GM23338 (cell line): ENCODE data around the gene HOXA3. TPM values are rescaled to one million over a fixed set of nuclear protein-coding genes. Genes with fewer than 3 reads are reported as not detected.

Source experiments
- ATAC-seq: fragments of 200-7000 bp; cut with Tn5 transposase; 3 replicates; pipeline ENCODE4 v1.9.1; 2020
- DNase-seq: peaks from one replicate; pipeline ENCODE4 v3.0.0-alpha.2; 2015; ENCODE audit warnings: low spot score
- H2AFZ ChIP-seq: fragments of 200-600 bp; sonication (generic); 2 replicates; pipeline ENCODE4 v1.8.0; 2016; ENCODE audit warnings: antibody characterized with exemption, mild to moderate bottlenecking, moderate library complexity
- H3F3A ChIP-seq: fragments of 200-600 bp; sonication (generic); replicated peaks from 2 replicates; pipeline ENCODE4 v1.8.0; 2017; ENCODE audit warnings: antibody characterized with exemption, mixed run types, low read depth
- H3K27ac ChIP-seq: fragments of 200-600 bp; sonication (generic); 2 replicates; pipeline ENCODE4 v1.6.1; 2016; ENCODE audit warnings: low read depth
- H3K27me3 ChIP-seq: fragments of 200-600 bp; sonication (generic); 2 replicates; pipeline ENCODE4 v1.8.0; 2016; ENCODE audit warnings: mild to moderate bottlenecking, mixed run types, moderate library complexity; ENCODE audit not compliant: insufficient read depth
- H3K36me3 ChIP-seq: fragments of 200-600 bp; sonication (generic); 2 replicates; pipeline ENCODE4 v1.8.0; 2016; ENCODE audit warnings: mild to moderate bottlenecking; ENCODE audit not compliant: insufficient read depth
- H3K4me1 ChIP-seq: fragments of 200-600 bp; sonication (generic); 2 replicates; pipeline ENCODE4 v1.8.0; 2016; ENCODE audit warnings: mild to moderate bottlenecking, moderate library complexity; ENCODE audit not compliant: insufficient read depth
- H3K4me2 ChIP-seq: fragments of 200-600 bp; sonication (generic); 2 replicates; pipeline ENCODE4 v1.7.1; 2017; ENCODE audit warnings: mixed run types
- H3K4me3 ChIP-seq: fragments of 200-600 bp; sonication (generic); 2 replicates; pipeline ENCODE4 v1.6.1; 2016; ENCODE audit warnings: mixed run types
- H3K79me2 ChIP-seq: fragments of 200-600 bp; sonication (generic); replicated peaks from 2 replicates; pipeline ENCODE4 v1.8.0; 2017; ENCODE audit warnings: mild to moderate bottlenecking; ENCODE audit not compliant: insufficient read depth
- H3K9me2 ChIP-seq: fragments of 200-600 bp; sonication (generic); 2 replicates; pipeline ENCODE4 v1.8.0; 2017; ENCODE audit not compliant: insufficient read depth
- H4K20me1 ChIP-seq: fragments of 200-600 bp; sonication (generic); replicated peaks from 2 replicates; pipeline ENCODE4 v1.8.0; 2017; ENCODE audit warnings: mild to moderate bottlenecking; ENCODE audit not compliant: insufficient read depth
- H3K27ac Mint-ChIP-seq: 2 replicates; pipeline ENCODE4 v1.8.0; 2020; ENCODE audit warnings: inconsistent platforms, mild to moderate bottlenecking, moderate library complexity, mixed read lengths
- H3K27me3 Mint-ChIP-seq: 3 replicates; pipeline ENCODE4 v1.8.0; 2022; ENCODE audit warnings: low read depth, mild to moderate bottlenecking, moderate library complexity, mixed read lengths, inconsistent platforms; ENCODE audit not compliant: insufficient read depth, poor library complexity
- H3K36me3 Mint-ChIP-seq: 3 replicates; pipeline ENCODE4 v1.8.0; 2021; ENCODE audit warnings: low read depth, mild to moderate bottlenecking, inconsistent platforms, moderate library complexity, mixed read lengths
- H3K4me1 Mint-ChIP-seq: 3 replicates; pipeline ENCODE4 v1.8.0; 2020; ENCODE audit warnings: mild to moderate bottlenecking, inconsistent platforms, mixed read lengths
- H3K4me3 Mint-ChIP-seq: 3 replicates; pipeline ENCODE4 v1.8.0; 2021; ENCODE audit warnings: moderate library complexity, mild to moderate bottlenecking, inconsistent platforms, mixed read lengths
- H3K9me3 Mint-ChIP-seq: 3 replicates; pipeline ENCODE4 v1.8.0; 2020; ENCODE audit warnings: moderate library complexity, mild to moderate bottlenecking, inconsistent platforms, mixed read lengths
- CREB1 ChIP-seq: fragments of 250-450 bp; sonication (Bioruptor Pico); IDR thresholded peaks from 2 replicates; pipeline ENCODE4 v1.5.0; 2020; ENCODE audit warnings: low read depth, mild to moderate bottlenecking, moderate library complexity
- EZH2 ChIP-seq: fragments of 200-600 bp; sonication (generic); IDR thresholded peaks from one replicate; pipeline ENCODE4 v1.8.0; 2017; ENCODE audit warnings: antibody characterized with exemption, mild to moderate bottlenecking, low read depth; ENCODE audit not compliant: unreplicated experiment
- EZH2phosphoT487 ChIP-seq: fragments of 200-600 bp; sonication (generic); IDR thresholded peaks from one replicate; pipeline ENCODE4 v1.8.1; 2018; ENCODE audit warnings: antibody characterized with exemption; ENCODE audit not compliant: unreplicated experiment
- NANOG ChIP-seq: IDR thresholded peaks from 2 replicates; pipeline ENCODE4 v1.6.1; 2016; ENCODE audit warnings: antibody characterized with exemption, borderline replicate concordance
- POLR2AphosphoS5 ChIP-seq: IDR thresholded peaks from 2 replicates; pipeline ENCODE4 v1.6.1; 2016; ENCODE audit warnings: antibody characterized with exemption, low read depth
- STAT1 ChIP-seq: IDR thresholded peaks from one replicate; pipeline ENCODE4 v1.6.1; 2016; ENCODE audit warnings: antibody characterized with exemption; ENCODE audit not compliant: unreplicated experiment
- ZNF114 ChIP-seq: fragments of 250-450 bp; sonication (Bioruptor Pico); IDR thresholded peaks from 2 replicates; pipeline ENCODE4 v1.5.0; 2020; ENCODE audit warnings: mild to moderate bottlenecking, moderate library complexity
- ZNF331 ChIP-seq: fragments of 250-450 bp; sonication (Bioruptor Pico); IDR thresholded peaks from 2 replicates; pipeline ENCODE4 v1.5.0; 2020; ENCODE audit warnings: low read depth, mild to moderate bottlenecking, moderate library complexity
- polyA plus RNA-seq: library from polyadenylated mRNA; unstranded; fragments of >200 nt; fragmentation: Nextera tagmentation; extraction: Ambion mirVana; gene quantifications from 2 replicates; pipeline ENCODE4 v1.2.1, GENCODE V29; 2016
- total RNA-seq: library from RNA; depleted of rRNA; stranded (reverse); fragments of >200 nt; shearing (Covaris generic); gene quantifications from 2 replicates; pipeline ENCODE4 v1.2.3, GENCODE V29; 2014
- TF ChIP-seq, protein P1 (sequence below): IDR thresholded peaks from 2 replicates; pipeline ENCODE4 v1.6.1; 2016; ENCODE audit warnings: antibody characterized with exemption
- TF ChIP-seq, protein P2 (sequence below), 2 experiments: fragments of 200-600 bp in 1 of 2; sonication (generic) in 1 of 2; conservative IDR thresholded peaks; 2 replicates each; pipeline versions ENCODE4 v1.5.1 to v1.6.1; 2016 to 2017; ENCODE audit warnings: antibody characterized with exemption in 2 of 2, low read depth in 2 of 2, mild to moderate bottlenecking in 2 of 2, moderate library complexity in 1 of 2
- TF ChIP-seq, protein P3 (sequence below): IDR thresholded peaks from one replicate; pipeline ENCODE4 v1.6.1; 2018; ENCODE audit warnings: antibody characterized with exemption; ENCODE audit not compliant: unreplicated experiment

HOXA3 gene
- total and polyA plus RNA-seq, 2 experiments from 2014 or later = not detected

DNA sequence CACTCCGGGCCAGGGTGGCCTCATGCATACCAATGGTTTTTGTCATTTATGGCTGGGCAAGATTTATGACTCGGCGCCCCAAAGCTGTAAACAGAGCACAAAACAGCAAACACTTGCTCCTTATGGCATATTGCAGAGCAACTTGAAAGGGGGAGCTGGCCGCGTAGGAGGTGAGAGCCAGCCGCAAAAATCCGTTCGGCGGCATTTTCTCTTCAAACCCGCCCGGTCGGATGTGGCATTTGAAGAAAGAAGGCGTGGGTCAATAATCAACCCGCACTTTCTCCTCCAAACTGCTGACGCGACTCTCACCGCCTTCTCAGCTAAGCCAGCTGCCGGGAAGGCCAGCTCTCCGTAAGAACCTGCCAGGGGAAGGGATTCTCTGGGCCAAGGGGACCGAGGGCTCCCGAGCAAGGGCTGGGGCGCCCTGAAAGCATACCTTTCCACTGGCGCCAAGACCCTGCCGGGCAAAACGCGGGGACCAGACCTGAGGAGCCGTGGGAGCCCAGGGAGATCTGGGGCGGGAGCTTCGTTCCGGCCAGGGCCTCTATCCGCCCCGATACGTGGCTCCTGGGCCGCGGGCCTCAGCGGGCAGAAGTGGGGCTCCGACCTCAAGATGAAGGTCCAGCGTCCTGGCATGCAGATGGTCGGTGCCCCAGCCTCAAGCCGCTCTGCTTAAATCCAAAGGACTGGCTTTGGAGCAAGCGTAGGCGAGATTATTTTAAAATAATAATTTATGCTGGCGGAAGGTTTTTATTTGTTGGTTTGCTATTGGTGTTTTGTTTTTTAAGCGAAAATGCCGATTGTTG, 37.0 kb downstream of the HOXA3 start:
- H3K27ac Mint-ChIP-seq = no peak overlapping the region
- Histone ChIP-seq H3K27me3 (peaks cover 97% of the 10 kb centered on the region), H3K36me3 (no peaks in the 10 kb centered on the region), H4K20me1 (peaks cover 67% of the 10 kb centered on the region), H3K4me1 (peaks cover 31% of the 10 kb centered on the region), H3K27ac (no peak overlapping the region), H3K4me2 (0 out of 2 replicates have a peak overlapping the region, but pooled peaks have one; percentile 36), H3K79me2 (no peaks in the 10 kb centered on the region), H3F3A (peaks cover 46% of the 10 kb centered on the region), H3K4me3 (0 out of 2 replicates have a peak overlapping the region, but pooled peaks have one; percentile 26), H2AFZ (no peak overlapping the region), H3K9me2 (no peaks in the 10 kb centered on the region)
- TF ChIP-seq CREB1 (CRISPR knock-in tag) = no peak
- TF ChIP-seq, protein P1, sequence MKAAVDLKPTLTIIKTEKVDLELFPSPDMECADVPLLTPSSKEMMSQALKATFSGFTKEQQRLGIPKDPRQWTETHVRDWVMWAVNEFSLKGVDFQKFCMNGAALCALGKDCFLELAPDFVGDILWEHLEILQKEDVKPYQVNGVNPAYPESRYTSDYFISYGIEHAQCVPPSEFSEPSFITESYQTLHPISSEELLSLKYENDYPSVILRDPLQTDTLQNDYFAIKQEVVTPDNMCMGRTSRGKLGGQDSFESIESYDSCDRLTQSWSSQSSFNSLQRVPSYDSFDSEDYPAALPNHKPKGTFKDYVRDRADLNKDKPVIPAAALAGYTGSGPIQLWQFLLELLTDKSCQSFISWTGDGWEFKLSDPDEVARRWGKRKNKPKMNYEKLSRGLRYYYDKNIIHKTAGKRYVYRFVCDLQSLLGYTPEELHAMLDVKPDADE = no peak
- TF ChIP-seq, protein P2, sequence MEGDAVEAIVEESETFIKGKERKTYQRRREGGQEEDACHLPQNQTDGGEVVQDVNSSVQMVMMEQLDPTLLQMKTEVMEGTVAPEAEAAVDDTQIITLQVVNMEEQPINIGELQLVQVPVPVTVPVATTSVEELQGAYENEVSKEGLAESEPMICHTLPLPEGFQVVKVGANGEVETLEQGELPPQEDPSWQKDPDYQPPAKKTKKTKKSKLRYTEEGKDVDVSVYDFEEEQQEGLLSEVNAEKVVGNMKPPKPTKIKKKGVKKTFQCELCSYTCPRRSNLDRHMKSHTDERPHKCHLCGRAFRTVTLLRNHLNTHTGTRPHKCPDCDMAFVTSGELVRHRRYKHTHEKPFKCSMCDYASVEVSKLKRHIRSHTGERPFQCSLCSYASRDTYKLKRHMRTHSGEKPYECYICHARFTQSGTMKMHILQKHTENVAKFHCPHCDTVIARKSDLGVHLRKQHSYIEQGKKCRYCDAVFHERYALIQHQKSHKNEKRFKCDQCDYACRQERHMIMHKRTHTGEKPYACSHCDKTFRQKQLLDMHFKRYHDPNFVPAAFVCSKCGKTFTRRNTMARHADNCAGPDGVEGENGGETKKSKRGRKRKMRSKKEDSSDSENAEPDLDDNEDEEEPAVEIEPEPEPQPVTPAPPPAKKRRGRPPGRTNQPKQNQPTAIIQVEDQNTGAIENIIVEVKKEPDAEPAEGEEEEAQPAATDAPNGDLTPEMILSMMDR (conservative IDR thresholded peaks at IDR 0.05; ENCODE audit: low read depth in 2 of 2) = no peak
- TF ChIP-seq EZH2phosphoT487 = peak; percentile 93
- TF ChIP-seq, protein P3, sequence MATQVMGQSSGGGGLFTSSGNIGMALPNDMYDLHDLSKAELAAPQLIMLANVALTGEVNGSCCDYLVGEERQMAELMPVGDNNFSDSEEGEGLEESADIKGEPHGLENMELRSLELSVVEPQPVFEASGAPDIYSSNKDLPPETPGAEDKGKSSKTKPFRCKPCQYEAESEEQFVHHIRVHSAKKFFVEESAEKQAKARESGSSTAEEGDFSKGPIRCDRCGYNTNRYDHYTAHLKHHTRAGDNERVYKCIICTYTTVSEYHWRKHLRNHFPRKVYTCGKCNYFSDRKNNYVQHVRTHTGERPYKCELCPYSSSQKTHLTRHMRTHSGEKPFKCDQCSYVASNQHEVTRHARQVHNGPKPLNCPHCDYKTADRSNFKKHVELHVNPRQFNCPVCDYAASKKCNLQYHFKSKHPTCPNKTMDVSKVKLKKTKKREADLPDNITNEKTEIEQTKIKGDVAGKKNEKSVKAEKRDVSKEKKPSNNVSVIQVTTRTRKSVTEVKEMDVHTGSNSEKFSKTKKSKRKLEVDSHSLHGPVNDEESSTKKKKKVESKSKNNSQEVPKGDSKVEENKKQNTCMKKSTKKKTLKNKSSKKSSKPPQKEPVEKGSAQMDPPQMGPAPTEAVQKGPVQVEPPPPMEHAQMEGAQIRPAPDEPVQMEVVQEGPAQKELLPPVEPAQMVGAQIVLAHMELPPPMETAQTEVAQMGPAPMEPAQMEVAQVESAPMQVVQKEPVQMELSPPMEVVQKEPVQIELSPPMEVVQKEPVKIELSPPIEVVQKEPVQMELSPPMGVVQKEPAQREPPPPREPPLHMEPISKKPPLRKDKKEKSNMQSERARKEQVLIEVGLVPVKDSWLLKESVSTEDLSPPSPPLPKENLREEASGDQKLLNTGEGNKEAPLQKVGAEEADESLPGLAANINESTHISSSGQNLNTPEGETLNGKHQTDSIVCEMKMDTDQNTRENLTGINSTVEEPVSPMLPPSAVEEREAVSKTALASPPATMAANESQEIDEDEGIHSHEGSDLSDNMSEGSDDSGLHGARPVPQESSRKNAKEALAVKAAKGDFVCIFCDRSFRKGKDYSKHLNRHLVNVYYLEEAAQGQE = no peak
- TF ChIP-seq NANOG = no peak
- no peak for TF ChIP-seq POLR2AphosphoS5
- TF ChIP-seq ZNF331 (CRISPR knock-in tag) = no peak
- no peak for TF ChIP-seq ZNF114 (CRISPR knock-in tag)
- peak; percentile 97 for TF ChIP-seq EZH2
- no peak for TF ChIP-seq STAT1
- no peaks in the 10 kb centered on the region for H3K36me3 Mint-ChIP-seq
- peaks cover 12% of the 10 kb centered on the region; the same call in 2 of the 3 replicates for H3K9me3 Mint-ChIP-seq
- H3K4me1 Mint-ChIP-seq = peaks cover 13% of the 10 kb centered on the region
- H3K4me3 Mint-ChIP-seq = no peak overlapping the region
- H3K27me3 Mint-ChIP-seq = peaks cover 95% of the 10 kb centered on the region
- ATAC-seq (peak; percentile 9), DNase-seq (peak; percentile 63)
